HuH-7.5 (cell line): ENCODE data around the gene SHC1.
A peak's percentile ranks its signal among the peaks of the same experiment; 100 is the strongest.

Experiments used
- DNase-seq: peaks from one replicate; pipeline ENCODE4 v3.0.0; 2011; ENCODE audit warnings: low spot score

Gene SHC1

DNA sequence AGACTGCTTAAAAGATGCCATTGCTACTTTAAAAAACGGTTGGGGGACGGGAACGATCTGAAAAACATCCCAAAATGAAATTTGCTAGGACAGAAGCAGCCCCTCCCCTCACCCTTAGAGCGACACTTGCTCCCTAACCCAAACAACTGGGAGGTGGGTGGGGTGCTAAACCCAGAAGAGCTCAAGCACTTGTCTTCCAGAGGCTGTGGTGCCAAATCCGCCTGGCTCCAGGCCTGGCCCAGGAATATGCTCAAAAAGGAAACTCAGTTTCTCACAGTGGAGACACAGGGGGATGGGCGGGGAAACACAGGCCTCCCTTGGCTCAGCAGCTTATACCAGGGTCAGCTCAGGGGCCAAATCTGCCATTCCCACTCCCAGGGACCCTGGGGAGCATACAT is 14.0 kb downstream of the SHC1 start:
- no peak for DNase-seq

- peak; percentile 100 for DNase-seq
Measured at GRCh38 chr1:154955718-154956543, 14.6 kb downstream of the SHC1 start, which contains the start of gene PBXIP1. Gene PBXIP1 (minus strand): TSS chr1:154956099. CDS start chr1:154953721, 2,378 bp downstream.

DNA sequence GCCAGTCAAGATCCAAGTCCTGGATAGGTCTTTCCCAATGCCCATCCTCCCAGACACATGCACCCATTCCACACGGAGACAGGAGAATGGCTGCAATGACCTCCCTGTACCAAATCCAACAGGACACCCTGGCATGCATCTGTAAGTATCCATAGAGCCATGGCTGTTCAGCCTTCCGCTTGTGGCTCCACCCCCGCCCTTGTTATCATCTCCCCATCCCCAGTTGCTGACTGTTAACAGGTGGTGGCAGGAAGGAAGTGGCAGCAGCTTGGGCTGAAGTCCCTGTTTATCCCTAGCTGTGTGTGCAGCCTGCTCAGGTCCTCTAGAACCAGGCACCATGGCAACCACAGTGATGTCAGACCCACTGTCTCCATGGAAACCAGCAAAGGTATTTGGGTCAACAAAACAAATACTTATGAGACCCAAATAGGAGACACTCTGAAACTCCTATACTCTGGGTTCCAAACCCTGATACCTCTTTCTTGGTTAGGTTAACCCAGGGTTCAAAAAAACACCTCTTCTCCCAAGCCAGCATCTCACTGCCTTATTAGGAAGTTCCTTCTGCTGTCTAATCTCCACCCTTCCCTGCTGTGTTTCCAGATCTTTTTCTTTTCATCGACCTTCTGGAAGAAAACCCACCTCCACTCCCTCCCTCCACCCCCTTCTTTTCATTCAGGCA is 15.4 kb downstream of the SHC1 start:
- DNase-seq: no peak

DNA sequence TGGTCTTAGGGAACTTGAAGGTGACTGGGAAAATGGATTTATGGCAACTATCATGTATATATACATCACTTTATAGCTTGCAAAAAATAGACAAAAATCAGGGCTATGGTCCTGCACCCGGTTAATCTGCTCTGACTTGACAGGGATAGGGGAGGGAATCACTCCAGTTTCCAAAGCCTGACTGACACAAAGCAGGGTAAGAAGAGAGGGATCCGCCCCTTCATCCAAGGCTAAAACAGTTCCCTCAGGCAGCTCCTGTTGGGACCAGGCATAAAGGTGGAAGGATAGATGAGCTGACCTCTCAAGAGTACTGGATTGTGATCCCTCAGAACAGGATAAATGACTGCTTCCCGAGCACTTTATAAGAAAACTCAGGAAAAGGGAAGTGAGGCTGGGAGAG is 16.0 kb downstream of the SHC1 start:
- DNase-seq: no peak

DNA sequence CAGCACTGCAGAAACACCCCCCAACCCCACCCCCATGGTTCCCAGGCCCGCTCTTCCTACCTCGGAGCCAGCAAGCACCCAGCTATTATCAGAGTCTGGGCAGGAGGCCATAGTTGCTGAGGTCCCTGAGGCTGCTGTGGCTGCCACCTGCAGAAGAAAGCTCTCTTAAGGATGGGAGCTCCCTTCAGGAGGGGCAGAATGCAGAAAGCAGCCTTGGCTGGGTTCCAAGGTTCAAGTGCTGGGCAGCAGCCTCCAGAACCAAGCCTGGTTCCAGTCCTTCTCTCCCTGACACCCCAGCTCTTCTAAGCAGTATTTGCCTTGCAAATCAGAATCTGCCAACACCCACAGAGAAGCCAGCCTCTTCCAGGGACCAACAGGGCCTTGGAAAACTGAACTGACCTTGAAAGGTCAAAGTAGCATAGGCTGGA is 16.9 kb downstream of the SHC1 start:
- DNase-seq: no peak

- DNase-seq: no peak
Measured at GRCh38 chr1:154952664-154953063, 17.9 kb downstream of the SHC1 start.

DNA sequence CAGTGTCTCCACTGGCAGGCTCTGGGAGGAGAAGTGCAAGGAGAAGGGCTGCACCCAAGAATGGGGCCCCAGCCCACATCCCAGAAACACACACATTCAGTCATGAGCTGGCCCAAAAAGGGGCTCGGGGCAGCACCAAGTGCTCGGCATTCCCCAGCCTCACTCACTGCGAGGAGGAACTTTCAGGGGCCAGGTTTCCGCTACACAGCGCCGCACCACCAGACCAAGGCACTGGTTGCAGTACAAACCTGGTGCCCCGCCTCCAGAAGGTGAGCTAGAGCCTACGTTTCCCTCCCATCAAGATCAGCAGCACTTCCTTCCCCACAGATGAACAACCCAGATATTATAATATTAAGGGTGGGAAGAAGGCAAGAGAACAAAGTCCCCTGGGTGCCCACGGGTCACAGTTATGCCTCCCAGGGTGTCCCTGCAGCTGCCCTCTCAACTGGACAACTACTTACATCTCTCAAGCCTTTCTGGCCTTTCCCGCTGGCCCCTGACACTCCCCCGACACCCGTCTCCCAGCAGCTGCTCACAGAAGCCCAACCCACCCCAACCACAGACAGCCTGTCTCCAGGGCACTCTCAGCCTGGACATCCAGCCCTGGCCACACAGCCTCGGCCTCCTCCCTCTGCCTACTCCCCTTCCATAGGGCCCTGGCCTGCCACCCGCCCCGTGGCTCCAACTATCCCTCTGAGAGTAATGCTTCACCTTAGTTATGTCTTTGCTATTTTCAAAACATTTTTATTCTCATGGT is 18.5 kb downstream of the SHC1 start:
- DNase-seq: no peak

DNA sequence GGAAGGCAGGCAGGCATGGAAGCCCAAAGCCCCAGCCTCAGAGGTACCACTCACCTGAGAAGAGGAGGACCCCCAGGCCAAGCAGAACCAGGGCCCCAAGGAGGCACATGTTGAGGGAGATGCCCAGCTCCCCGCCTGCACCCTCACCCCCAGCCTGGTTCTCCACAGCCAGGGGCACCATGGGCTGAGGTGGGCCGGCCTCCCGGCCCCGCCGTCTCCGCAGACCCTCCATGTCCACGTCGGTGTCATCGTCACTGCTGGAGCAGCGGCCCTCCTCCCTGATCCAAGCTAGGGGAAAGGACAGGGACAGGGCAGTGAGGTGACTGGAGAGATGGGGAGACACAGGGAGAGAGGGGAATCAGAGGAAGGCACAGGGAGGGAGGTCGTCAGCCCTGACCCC is 22.5 kb downstream of the SHC1 start:
- DNase-seq: no peak

DNA sequence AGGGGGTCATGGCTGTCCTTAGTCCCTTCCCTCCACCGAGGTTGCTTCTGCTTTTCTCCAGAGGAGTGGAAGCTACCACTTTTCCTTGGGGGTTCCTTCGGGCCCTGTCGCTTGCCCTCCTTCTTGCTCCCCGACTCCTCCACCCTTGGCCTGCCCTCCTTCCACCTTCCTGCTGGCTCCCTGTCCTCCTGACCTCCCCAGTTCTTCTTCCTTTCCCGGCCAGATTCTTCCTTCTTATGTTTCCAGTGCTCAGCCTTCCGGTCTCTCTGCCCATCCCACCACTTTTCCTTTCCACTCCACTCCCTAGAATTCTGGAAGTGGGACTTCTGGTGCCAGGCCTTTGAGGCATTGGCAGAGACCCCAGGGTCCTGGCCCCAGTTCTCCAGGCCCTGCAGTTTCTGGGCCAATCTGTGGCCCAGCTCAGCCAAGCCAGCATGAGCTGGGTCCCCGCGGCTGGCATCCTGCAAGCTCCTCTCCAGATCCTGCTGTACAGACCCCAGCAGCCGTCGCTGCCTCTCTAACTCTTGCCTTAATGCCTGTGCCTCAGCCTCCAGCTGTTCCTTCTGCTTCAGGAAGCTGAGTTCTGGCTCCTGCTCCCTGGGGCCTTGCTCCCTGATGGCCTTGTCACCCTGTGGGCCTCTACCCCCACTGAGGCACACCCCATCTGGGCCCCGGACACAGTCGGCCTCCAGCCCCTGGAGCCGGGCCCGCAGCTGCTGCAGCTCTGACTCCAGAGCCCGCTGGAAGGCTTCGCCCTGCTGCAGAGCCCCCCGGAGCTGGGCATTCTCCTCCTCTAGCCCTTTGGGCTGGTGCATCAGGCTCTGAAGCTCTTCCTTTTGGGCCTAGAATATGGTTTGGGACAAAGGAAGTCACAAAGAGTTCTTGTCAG is 24.3 kb downstream of the SHC1 start:
- no peak for DNase-seq

- DNase-seq: no peak
Measured at GRCh38 chr1:154945160-154945961, 25.2 kb downstream of the SHC1 start.

- peak; percentile 60 for DNase-seq
Measured at GRCh38 chr1:154944401-154945159, 26.0 kb downstream of the SHC1 start.

DNA sequence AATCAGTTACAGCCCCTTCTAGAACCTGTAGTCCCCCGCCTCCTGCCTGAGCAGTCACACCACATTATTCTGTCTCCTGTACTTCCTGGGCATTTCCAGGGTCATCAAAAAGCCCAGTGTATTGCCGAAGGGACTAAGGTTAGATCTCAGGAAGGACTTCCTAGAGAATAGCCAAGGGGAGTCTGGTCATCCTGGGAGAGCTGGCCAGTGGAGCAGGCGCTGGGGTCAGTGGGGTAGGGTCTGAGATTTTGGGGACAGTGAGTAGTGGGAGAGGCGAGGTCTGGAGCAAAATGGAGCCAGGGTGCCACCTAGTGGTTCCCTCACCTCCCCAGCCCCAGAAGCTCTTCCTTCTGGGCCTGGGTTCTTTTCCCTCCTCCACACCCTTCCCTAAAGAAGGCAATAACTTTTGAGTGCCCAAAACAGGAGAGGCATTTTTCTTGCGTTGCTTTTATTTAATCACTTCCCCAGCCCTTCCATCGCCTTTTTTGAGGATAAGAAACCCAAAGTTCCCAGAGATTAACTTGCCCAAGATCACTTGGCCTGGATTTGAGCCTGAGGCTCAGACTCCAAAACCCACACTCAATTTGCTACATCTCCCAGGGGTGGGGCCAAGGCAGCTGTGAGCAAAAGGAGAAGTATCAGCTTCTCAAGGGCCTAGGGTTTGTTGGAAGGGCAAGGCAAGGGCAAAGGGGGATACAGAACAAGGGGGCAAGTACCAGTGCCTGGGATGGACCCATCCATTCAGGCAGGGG is 26.7 kb downstream of the SHC1 start:
- DNase-seq: peak; percentile 75

DNA sequence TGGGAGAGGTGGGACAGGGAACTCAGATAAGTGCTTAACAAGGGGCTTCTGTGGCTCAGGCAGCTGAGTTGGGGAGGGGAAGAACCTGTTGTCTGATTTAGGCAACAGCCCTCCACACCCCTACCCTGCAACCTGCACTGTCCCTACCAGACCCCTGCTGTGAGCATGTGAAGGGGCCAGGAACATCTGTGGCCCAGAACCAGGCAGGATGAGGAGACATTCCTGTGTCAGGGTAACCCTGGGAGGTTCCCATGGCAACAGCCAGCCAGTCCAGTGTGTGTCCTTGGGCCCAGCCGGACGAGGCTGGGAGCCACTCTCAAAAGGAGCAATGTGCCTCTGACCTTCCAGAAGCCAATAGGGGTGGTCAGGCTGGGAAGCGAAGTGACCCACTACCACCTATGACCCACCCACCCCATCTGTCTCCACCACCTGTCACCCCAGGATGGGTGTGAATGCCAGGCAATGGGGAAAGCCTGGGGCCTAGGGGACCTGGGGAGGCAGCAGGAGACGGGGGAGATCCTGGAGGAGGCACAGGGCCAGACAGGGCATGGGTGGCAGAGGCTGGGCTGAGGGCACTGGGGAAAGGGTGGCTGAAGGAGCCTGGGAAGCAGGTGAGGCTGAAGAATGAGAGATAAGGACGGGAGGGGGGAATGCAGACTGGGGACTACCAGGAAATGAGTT is 29.1 kb downstream of the SHC1 start:
- no peak for DNase-seq

- no peak for DNase-seq
Measured at GRCh38 chr1:154940651-154941194, 29.8 kb downstream of the SHC1 start.

DNA sequence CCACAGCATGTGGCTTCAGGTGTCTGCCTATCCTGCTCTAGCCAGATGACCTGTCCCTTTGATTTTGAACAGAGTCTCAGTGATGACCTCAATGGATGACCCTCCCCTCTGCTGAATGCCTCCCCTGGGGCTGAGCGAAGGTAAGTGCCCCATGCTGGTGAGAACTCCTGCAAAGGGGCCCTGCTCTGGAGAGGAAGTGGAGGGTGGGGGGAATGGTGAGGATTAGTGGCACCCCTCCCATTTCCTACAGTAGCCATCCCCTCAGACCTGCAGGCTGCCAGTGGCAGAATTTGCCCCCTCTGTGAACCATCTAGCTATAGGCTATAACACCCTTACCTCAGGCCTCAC is 30.4 kb downstream of the SHC1 start:
- no peak for DNase-seq

- DNase-seq: no peak
Measured at GRCh38 chr1:154938604-154939399, 31.7 kb downstream of the SHC1 start.

DNA sequence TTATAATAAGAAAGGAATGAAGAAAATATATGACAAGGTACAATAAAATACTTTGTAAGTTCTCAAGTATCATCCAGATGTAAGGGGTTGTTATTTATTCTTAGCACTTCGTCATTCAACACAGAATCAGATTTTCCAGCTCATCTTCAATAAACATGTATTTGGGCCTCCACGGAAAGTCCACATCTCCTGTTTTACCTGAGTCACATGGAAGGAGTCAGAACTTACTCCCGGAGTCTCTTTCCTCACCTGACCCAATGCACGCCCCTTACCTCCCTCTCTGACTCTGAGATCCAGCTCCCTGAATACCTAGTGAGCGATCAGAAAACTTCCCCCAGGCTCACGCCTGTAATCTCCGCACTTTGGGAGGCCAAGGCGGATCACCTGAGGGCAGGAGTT is 32.6 kb downstream of the SHC1 start:
- no peak for DNase-seq
